ENCODE data around the gene TPM4.

Gene TPM4

DNA sequence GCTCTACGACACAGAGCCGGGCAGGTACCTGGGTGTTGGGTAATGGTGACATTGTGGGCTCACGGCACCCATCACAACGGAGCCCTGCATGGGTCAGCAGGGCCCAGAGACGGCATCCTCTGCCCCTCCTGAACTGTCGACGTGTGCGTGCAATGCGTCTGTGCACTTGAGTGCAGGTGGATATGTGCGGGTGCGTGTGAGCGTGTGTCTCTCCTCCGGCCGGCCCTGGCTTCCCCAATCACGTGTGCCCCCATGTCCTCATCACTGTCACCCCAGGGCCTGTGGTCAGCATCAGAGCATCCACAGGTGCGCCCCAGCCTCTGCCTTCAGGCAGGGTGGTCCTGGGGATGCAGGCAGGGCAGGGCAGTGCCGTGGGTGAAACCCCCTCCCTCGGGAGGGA lies 37.2 kb upstream of the TPM4 start:
- TF ChIP-seq EZH2 (IDR thresholded peaks at IDR 0.05; ENCODE audit: borderline replicate concordance, low read length): no peak
- TF ChIP-seq, protein P1, sequence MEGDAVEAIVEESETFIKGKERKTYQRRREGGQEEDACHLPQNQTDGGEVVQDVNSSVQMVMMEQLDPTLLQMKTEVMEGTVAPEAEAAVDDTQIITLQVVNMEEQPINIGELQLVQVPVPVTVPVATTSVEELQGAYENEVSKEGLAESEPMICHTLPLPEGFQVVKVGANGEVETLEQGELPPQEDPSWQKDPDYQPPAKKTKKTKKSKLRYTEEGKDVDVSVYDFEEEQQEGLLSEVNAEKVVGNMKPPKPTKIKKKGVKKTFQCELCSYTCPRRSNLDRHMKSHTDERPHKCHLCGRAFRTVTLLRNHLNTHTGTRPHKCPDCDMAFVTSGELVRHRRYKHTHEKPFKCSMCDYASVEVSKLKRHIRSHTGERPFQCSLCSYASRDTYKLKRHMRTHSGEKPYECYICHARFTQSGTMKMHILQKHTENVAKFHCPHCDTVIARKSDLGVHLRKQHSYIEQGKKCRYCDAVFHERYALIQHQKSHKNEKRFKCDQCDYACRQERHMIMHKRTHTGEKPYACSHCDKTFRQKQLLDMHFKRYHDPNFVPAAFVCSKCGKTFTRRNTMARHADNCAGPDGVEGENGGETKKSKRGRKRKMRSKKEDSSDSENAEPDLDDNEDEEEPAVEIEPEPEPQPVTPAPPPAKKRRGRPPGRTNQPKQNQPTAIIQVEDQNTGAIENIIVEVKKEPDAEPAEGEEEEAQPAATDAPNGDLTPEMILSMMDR (IDR thresholded peaks at IDR 0.05; ENCODE audit: low read length): no peak
- Histone ChIP-seq H3K27ac (ENCODE audit: low read depth, low read length, poor library complexity, severe bottlenecking) (no peak overlapping the region), H3F3A (ENCODE audit: insufficient read depth, low read length) (no peaks in the 10 kb centered on the region), H3K4me2 (ENCODE audit: low read length) (no peak overlapping the region), H3K9me3 (ENCODE audit: low read length) (no peaks in the 10 kb centered on the region), H3K4me1 (ENCODE audit: insufficient read depth, low read length, severe bottlenecking) (peaks cover 5% of the 10 kb centered on the region), H3K36me3 (ENCODE audit: insufficient read depth, low read length) (no peaks in the 10 kb centered on the region), H3K27me3 (ENCODE audit: insufficient read depth, low read length) (no peaks in the 10 kb centered on the region), H3K9ac (ENCODE audit: low read length) (no peak overlapping the region), H3K79me2 (ENCODE audit: insufficient read depth, low read length) (no peaks in the 10 kb centered on the region), H4K20me1 (ENCODE audit: insufficient read depth, low read length) (no peaks in the 10 kb centered on the region), H3K9me2 (ENCODE audit: low read depth, low read length) (no peaks in the 10 kb centered on the region), H3K4me3 (ENCODE audit: low read depth, low read length, poor library complexity, severe bottlenecking) (no peak overlapping the region), H2AFZ (ENCODE audit: low read length) (no peak overlapping the region)

DNA sequence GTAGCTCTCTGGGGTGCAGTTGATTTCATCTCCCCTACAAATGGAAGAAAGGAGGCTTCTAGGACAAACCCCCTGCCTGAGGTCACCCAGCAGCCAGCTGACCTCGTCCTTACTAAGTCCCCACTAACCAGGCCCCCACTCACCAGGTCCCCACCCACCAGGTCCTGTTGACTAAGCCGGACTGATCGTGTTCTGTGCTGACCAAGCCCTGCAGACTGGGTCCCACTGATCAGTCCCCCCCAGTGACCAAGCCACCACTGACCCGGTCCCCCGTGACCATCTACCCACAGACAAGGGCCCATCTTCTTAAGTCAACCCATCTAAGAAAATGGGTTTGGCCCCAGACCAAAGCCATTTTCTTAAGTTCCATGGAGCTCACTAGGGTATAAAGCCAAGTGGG lies 36.8 kb upstream of the TPM4 start:
- TF ChIP-seq, protein P1 (IDR thresholded peaks at IDR 0.05; ENCODE audit: low read length): no peak
- TF ChIP-seq EZH2 (IDR thresholded peaks at IDR 0.05; ENCODE audit: borderline replicate concordance, low read length): no peak
- H3F3A ChIP-seq (ENCODE audit: insufficient read depth, low read length): no peaks in the 10 kb centered on the region
- H2AFZ ChIP-seq (ENCODE audit: low read length): no peak overlapping the region
- H3K27ac ChIP-seq (ENCODE audit: low read depth, low read length, poor library complexity, severe bottlenecking): no peak overlapping the region
- no peak overlapping the region for H3K4me2 ChIP-seq (ENCODE audit: low read length)
- no peaks in the 10 kb centered on the region for H3K27me3 ChIP-seq (ENCODE audit: insufficient read depth, low read length)
- peaks cover 5% of the 10 kb centered on the region for H3K4me1 ChIP-seq (ENCODE audit: insufficient read depth, low read length, severe bottlenecking)
- H3K36me3 ChIP-seq (ENCODE audit: insufficient read depth, low read length): no peaks in the 10 kb centered on the region
- no peak overlapping the region for H3K9ac ChIP-seq (ENCODE audit: low read length)
- no peaks in the 10 kb centered on the region for H4K20me1 ChIP-seq (ENCODE audit: insufficient read depth, low read length)
- no peaks in the 10 kb centered on the region for H3K9me3 ChIP-seq (ENCODE audit: low read length)
- H3K79me2 ChIP-seq (ENCODE audit: insufficient read depth, low read length): no peaks in the 10 kb centered on the region
- no peak overlapping the region for H3K4me3 ChIP-seq (ENCODE audit: low read depth, low read length, poor library complexity, severe bottlenecking)
- H3K9me2 ChIP-seq (ENCODE audit: low read depth, low read length): no peaks in the 10 kb centered on the region

DNA sequence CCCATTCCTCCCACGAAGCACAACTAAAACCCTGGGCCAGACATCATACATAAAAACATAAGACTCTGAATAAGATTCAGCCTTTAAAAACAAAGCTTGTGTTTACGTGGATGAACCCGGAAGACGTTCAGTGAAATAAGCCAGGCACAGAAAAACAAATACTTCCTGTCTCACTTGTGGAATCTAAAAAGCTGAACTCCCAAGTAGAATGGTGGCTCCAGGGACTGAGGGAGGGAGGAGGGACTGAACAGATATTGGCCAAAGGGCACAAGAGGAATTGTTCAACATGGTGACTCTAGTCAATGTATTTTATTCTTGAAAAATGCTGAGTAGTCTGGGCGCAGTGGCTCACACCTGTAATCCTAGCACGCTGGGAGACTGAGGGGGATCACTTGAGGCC lies 35.7 kb upstream of the TPM4 start:
- Histone ChIP-seq H3F3A (ENCODE audit: insufficient read depth, low read length) (no peaks in the 10 kb centered on the region), H2AFZ (ENCODE audit: low read length) (no peak overlapping the region), H3K9ac (ENCODE audit: low read length) (no peak overlapping the region), H3K9me2 (ENCODE audit: low read depth, low read length) (no peaks in the 10 kb centered on the region), H3K36me3 (ENCODE audit: insufficient read depth, low read length) (no peaks in the 10 kb centered on the region), H3K4me2 (ENCODE audit: low read length) (no peak overlapping the region), H3K4me1 (ENCODE audit: insufficient read depth, low read length, severe bottlenecking) (peaks cover 5% of the 10 kb centered on the region), H3K27ac (ENCODE audit: low read depth, low read length, poor library complexity, severe bottlenecking) (no peak overlapping the region), H3K9me3 (ENCODE audit: low read length) (no peaks in the 10 kb centered on the region), H3K4me3 (ENCODE audit: low read depth, low read length, poor library complexity, severe bottlenecking) (no peak overlapping the region), H4K20me1 (ENCODE audit: insufficient read depth, low read length) (no peaks in the 10 kb centered on the region), H3K27me3 (ENCODE audit: insufficient read depth, low read length) (no peaks in the 10 kb centered on the region), H3K79me2 (ENCODE audit: insufficient read depth, low read length) (no peaks in the 10 kb centered on the region)
- TF ChIP-seq EZH2 (IDR thresholded peaks at IDR 0.05; ENCODE audit: borderline replicate concordance, low read length): no peak
- TF ChIP-seq, protein P1 (IDR thresholded peaks at IDR 0.05; ENCODE audit: low read length): no peak

All from OCI-LY1 (cell line).